ENCODE measurements around the gene MFSD12.
"Not testable (repeated sequence)": the region's sequence is repeated elsewhere in the genome, so short reads cannot be mapped to it uniquely, and the experiment has no call there.

The MFSD12 gene

DNA sequence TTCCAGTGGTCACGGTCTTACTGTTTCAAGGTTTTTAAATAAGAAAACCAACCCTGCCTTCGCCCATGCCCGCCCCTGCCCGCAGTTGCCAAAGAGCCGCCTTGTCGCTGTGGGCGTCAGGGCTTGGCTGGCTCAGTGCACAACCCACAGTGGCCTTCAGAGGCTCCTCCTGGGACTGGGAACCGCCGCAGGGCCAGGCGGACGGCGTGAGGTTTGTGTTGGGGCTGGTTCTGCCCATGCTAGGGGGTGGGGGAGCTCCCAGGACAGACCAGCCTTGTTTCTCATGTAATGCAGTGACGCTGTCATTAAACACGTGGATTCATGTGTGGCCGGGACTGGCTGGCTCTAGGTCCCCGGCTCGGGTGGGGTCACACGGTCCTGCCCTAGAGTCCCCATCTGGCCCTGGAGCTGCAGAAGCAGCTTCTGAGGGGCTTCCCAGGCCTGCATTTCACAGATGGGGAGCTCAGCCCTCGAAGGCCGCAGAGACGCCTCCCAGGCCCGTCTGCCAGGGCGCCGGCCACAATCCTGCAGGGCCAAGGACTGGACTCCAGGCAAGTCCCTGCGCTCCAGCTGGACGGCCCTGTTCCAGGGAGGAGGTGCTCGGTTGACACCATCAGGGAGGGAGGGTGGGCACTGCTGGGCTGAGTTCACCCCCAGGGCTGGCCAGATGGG, 20.8 kb downstream of the MFSD12 start:
- DNase-seq: peak; percentile 74

DNA sequence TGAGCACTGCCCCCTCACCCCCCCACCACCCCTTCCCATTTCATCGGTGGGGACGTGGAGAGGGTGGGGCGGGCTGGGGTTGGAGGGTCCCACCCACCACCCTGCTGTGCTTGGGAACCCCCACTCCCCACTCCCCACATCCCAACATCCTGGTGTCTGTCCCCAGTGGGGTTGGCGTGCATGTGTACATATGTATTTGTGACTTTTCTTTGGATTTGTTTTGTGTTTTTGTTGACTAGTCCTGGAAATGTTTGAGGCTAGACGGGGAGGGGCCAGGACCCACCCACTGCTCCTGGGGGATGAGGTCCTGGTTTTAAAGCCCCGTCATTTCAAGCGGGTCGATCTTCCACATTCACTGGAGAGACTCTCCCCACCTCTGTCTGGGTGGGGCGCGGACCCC, 21.4 kb downstream of the MFSD12 start:
- DNase-seq: no peak

DNA sequence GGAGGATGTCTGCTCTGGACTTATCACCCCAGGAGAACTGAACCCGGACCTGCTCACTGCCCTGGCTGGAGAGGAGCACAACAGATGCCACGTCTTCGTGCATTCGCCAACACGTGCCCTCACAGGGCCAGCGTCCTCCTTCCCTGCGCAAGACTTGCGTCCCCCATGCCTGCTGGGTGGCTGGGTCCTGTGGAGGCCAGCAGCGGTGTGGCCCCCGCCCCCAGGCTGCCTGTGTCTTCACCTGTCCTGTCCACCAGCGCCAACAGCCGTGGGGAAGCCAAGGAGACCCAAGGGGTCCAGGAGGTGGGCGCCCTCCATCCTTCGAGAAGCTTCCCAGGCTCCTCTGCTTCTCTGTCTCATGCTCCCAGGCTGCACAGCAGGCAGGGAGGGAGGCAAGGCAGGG, 21.8 kb downstream of the MFSD12 start:
- no peak for DNase-seq

DNA sequence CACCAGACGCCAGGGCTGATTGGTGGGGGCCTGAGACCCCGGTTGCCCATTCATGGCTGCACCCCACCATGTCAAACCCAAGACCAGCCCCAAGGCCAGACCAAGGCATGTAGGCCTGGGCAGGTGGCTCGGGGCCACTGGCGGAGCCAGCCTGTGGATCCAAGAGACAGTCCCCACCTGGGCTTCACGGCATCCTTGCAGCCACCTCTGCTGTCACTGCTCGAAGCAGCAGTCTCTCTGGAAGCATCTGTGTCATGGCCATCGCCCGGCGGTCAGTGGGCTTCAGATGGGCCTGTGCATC, 22.2 kb downstream of the MFSD12 start:
- no peak for DNase-seq

DNA sequence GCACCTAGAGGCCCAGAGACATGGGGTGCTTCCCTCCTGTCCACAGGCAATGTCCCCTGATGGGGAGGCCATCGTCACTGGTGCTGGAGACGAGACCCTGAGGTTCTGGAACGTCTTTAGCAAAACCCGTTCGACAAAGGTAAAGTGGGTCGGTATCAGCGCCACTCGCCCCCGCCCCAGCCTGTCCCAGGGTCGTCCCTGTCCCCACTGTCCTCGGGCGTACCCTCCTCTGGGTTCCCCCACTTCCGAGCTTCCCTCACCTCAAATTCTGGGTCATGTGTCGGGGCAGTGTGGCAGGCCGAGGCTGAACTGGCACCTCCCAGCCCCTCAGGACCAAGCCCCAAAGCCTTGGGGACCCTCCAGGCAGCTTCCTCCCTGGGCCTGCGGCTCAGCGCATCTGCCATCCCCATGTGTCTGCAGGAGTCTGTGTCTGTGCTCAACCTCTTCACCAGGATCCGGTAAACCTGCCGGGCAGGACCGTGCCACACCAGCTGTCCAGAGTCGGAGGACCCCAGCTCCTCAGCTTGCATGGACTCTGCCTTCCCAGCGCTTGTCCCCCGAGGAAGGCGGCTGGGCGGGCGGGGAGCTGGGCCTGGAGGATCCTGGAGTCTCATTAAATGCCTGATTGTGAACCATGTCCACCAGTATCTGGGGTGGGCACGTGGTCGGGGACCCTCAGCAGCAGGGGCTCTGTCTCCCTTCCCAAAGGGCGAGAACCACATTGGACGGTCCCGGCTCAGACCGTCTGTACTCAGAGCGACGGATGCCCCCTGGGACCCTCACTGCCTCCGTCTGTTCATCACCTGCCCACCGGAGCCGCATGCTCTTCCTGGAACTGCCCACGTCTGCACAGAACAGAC, 22.8 kb downstream of the MFSD12 start:
- DNase-seq: no peak

DNA sequence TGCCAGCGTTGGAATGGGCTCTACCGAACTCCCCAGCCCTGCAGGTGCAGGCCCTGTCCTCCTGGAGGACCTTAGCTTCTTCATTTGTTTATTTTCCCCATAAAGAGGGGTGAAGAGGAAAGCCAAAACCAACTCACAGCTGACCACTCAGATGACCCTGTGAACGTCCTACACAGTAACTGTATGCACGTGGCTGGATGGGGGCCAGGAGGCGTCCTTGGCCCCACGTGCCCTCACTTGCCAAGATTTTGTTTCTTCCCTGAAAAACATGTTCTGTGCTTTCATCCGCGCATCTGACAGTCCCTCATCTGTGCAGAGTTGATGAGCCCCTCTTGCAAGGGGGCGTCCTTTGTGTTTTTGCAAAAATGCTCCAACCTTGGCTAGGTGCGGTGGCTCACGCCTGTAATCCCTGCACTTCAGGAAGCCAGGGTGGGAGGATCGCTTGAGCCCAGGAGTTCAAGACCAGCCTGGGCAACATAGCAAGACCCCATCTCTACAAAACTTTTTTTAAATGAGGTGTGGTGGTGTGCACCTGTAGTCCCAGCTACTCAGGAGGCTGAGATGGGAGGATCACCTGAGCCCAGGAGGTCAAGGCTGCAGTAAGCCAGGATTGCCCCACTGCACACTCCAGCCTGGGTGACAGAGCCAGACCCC, 23.7 kb downstream of the MFSD12 start:
- DNase-seq: no peak

DNA sequence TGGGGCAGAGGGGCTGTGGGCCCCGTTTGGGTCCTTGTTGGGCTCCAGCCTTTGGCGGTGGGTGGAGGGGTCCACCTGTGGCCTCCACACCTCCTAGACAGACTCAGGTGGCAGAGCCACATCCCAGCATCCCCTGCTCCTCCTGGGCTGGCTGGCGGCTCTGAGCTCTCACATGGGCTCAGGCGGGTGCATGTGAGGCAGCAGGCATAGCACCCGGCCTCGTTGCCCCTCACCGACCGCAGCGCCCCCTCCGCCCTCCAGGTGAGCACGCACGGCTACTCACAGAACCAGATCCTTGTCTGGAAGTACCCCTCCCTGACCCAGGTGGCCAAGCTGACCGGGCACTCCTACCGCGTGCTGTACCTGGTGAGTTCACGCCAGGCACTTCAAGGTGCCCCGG, 24.4 kb downstream of the MFSD12 start:
- DNase-seq: no peak

DNA sequence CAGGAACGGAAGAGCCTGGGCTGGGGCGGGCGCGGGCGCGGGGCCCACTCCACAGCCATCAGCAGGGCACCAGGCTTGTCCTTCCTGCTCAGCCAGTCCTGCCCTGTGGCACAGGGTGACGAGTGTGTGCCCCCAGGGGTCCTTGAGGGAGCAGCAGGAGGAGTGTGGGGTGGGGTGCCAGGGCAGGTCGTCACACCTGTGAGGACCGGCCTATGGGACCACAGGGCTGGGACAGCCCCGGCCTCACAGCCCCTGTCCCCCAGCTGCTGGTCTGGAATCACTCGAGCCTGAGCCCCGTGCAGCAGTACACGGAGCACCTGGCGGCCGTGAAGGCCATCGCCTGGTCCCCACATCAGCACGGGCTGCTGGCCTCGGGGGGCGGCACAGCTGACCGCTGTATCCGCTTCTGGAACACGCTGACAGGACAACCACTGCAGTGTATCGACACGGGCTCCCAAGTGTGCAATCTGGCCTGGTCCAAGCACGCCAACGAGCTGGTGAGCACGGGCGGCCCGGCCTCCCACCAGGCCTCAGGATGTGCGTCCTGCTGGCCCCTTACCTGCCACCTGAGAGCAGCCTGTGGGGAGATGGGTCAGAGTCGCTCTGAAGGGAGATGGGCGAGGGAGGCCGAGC, 25.1 kb downstream of the MFSD12 start:
- no peak for DNase-seq

DNA sequence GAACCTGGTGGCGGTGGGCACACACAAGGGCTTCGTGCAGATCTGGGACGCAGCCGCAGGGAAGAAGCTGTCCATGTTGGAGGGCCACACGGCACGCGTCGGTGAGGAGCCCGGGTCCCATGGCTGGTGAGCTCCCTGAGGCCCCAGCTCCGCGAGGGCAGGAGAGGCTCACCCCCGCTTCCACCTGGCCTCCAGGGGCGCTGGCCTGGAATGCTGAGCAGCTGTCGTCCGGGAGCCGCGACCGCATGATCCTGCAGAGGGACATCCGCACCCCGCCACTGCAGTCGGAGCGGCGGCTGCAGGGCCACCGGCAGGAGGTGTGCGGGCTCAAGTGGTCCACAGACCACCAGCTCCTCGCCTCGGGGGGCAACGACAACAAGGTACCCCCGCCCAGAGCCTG, 25.7 kb downstream of the MFSD12 start:
- no peak for DNase-seq

DNA sequence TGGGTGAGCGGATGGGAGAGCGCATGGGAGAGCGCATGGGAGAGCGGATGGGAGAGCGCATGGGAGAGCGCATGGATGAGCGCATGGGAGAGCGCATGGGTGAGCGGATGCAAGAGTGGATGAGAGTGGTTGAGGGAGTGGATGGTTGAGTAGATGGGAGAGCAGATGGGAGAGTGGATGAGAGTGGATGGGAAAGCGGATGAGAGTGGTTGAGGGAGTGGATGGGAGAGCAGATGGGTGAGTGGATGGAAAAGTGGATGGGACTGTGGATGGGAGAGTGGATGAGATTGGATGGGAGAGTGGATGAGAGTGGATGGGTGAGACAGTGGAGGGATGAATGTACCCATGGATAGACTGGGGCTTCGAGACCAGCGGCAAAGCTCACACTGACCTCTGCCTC, 27.0 kb downstream of the MFSD12 start:
- DNase-seq: no peak

DNA sequence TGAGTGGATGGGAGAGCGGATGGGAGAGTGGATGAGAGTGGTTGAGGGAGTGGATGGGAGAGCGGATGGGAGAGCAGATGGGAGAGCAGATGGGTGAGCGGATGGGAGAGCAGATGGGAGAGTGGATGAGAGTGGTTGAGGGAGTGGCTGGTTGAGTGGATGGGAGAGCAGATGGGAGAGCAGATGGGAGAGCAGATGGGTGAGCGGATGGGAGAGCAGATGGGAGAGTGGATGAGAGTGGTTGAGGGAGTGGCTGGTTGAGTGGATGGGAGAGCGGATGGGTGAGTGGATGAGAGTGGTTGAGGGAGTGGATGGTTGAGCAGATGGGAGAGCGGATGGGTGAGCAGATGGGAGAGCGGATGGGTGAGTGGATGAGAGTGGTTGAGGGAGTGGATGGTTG, 28.1 kb downstream of the MFSD12 start:
- DNase-seq: not testable (repeated sequence)

DNA sequence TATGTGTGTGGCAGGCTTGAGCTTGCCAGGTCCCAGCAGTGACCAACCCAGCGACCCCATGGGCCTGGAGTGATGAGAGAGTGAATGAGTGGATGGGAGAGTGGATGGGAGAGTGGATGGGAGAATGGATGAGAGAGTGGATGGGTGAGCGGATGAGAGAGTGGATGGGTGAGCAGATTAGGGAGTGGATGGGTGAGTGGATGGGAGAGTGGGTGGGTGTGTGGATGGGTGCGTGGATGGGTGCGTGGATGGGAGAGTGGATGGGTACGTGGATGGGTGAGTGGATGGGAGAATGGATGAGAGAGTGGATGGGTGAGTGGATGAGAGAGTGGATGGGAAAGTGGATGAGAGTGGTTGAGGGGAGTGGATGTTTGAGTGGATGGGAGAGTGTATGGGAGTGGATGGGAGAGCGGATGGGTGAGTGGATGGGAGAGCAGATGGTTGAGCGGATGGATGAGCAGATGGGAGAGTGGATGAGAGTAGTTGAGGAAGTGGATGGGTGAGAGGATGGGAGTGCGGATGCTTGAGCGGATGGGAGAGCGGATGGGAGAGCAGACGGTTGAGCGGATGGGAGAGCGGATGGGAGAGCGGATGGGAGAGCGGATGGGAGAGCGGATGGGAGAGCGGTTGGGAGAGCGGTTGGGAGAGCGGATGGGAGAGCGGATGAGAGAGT, 28.7 kb downstream of the MFSD12 start:
- no peak for DNase-seq

DNA sequence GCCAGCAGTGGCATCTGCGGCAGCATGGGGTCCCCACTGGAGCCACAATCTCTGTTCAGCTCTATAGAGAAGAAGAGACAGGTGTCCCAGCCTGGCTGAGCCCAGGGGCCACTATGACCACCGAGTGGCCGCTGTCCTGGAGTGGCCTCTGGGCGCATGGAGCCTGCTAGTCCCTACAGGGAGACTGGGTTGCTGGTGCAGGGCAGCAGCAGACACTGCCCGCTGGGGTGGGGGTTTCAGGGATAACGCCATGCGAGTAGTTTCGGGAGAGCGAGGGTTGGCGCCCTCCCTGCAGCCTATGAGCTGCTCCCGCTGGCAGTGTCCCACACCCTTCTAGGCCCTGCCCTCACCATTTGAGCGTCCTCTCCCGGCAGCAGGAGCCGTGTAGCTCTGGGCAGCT, 29.3 kb downstream of the MFSD12 start:
- no peak for DNase-seq

DNA sequence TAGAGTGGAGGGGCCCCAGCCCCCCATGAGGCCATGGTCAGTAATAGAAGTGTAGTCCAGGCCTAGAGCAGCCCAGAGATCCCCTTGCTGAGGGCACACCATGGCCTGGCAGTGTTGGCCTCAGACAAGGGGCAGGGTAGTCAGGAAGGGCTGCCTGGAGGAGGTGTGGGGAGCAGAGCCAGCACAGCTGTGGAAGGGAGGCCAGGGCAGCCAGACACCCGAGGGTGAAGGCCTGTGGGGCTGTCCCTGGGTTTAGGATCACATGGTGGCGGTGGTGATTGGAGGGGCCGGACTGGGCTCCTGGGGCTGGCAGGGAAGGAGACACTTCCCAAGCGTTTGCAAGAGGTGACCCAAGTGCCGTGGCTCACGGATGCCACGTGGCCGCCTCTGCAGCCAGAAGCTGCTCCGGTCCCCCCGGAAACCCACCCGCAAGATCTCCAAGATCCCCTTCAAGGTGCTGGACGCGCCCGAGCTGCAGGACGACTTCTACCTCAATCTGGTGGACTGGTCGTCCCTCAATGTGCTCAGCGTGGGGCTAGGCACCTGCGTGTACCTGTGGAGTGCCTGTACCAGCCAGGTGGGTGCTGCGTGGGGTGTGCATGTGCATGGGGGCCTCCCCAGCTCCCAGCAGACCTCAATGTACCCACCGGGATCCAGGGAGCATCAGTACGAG, 30.0 kb downstream of the MFSD12 start:
- DNase-seq: no peak

DNA sequence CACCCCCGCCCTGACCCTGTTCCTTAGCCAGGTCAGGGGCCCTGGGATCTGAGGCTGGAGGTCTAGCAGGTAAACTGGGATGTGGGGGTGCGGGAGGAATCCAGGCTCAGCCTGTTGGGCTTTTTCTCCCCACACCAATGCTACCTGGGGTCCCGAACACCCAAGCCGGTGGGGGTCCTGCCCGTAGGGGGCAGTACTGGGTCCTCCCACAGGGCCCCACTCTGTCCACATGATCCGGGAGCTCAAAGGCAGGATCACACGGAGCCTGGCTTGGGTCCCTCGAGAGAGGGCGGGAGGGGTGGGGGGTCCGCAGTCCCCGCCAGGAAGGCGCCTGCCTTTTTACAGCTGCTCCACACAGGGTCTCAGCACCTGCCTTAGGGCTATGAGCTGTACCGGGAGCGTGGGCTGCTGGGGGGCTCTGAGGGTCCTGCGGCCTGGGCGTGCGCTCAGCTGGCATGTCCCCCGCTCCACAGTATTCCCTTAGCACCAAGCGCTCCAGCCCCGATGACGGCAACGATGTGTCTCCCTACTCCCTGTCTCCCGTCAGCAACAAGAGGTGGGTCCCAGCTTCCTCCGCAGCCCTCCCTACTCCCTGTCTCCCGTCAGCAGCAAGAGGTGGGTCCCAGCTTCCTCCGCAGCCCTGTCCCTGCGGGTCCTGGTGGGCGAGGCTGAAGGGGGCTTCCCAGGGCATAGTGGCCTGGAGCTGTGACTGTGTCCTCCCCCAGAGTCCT, 30.7 kb downstream of the MFSD12 start:
- no peak for DNase-seq

DNA sequence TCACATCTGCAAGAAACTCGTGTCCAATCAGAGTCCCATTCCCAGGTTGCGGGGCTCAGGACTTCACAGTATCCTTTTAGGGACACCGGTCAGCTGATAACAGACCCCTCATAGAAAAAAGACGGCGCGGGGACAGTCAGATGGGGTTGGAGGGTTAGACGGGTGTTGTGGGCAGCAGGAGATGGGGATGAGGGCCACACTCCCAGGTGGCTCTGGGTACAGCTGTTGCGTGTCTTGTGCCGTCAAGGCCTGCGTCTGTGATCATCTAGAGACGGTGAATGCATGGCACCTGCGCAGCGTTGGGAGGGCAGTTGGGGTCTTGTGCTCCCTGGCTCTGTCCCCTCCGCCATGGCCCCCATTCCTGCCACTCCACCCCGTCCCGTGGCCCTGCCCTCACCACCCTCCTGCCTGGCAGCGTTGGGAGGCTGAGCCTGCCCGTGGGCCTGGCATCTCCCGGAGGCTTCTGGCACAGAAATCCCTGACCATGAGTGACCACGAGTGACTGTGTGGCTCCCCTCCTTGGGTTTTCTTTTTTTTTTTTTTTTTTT, 32.4 kb downstream of the MFSD12 start:
- no peak for DNase-seq

DNA sequence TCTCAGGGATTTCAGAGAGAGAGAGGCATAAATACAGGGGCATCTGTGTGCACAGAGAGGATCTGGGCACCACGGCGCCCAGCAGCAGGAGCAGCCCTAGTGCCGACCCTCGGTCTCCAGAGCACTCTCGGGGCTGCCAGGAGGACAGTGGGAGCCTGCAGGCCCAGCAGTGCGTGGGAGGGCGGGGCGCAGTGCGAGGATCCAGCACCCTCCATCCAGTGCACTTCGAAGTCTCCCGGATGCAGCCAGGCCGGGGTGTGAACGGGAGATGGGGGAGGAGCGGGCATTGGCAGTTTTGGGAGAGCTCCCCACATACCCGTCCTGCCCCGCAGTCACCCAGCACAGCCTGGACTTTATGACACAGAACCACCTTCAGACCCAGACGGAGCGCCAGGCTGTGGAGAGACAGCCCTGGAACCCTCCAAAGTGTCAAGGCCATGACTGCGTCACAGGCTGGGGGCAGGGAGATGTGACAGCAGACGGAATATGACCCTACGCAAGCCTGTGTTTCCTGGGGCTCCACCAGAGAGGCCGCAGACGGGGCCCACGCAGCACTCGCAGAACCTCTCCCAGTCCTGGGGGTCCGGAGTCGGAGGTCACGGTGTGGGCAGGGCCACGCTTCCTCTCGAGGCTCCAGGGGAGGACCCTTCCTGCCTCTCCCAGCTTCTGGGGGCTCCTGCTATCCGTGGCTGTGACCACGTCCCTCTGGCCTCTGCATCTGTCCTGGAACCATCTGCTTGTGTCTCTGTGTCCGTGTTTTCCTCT, 33.1 kb downstream of the MFSD12 start:
- no peak for DNase-seq

DNA sequence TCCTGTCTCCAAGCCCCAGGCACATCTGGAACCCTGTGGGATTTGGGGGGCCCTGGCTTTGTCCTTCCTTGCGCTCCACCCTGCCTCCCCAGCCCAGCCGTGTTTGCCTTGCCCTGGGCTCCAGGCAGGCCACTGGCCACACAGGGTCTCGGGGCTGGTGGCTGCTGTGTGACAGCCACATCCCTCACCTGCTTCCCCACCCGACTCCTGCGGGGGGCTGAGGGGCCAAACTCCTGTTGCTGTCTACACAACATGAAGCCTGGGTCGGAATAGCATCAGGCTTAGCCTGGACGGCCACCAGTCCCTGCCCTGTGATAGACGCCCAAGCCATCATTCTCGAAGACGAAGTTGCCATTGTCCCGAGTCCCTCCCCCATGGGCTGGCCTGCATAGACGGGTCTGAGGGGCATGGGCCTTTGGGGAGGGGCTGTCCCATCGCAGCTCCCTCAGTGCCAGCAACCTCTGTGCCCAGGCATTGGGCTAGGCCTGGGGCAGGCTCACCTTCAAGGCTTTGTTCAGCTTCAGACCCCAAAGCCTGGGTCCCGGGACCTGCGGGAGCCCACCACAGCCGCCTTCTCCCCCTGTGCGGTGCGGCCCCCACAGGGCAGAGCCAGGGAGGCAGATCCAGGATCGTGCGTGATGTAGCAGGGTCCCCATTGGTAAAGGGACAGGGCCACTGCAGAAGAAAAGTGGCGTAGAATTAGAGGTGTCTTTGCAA, 33.9 kb downstream of the MFSD12 start:
- DNase-seq: no peak

DNA sequence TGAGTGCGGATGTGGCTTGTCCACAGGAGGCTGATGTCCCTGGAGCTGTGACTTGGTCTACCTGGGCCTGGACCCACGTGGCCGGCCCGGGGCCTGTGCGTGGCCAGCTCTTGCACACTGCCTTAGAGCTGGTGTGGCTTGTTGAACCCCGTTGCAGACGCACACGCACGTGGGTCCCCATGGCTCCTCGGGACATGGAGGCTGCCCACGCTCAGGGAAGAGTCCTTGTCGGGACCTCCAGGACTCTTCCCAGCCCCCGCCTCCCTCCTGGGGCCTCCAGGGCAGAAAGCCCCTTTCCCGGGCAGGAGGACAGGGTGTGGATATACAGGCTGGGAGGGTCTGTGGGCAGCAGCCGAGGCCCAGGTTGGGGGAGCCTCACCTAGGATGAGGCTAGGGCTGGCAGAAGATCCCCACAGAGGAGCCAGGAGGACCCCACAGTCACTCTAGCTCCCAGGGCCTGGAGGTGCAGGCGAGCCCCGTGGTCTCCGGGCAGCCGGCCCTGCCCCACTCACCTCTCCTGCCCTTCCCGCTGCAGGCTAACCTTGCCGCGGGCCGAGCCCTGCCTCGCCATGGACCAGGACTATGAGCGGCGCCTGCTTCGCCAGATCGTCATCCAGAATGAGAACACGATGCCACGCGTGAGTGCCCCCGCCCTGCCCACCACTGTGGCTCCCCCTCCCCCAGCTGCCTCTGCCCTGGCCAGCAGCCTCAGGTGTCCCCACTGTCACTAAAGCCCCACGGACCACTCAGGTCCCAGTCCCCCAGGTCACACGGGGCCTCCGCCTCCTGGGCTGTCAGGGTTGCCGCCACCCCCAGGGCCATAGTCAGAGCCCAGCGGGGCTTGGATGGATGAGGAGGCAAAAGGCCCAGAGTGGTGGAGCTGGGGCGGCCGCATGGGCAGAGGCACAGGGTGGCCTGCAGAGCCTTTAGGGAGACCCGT, 34.7 kb downstream of the MFSD12 start:
- DNase-seq: no peak

Data from right hindlimb (tissue), 1 donor.